Stimulated activated CD8-positive, alpha-beta memory T cell treated with anti-CD3 and anti-CD28 coated beads, Interleukin-7, amount 100 ng/mL, for 1 hour (primary cell): ENCODE results near the gene RBM33.
A peak's percentile ranks its signal among the peaks of the same experiment; 100 is the strongest.

Experiments used
- DNase-seq, 2 donors: peaks; one replicate each; pipeline ENCODE4 v3.0.0-alpha.2; 2020; ENCODE audit warnings: low read depth in 2 of 2

RBM33 gene

GRCh38 chr7:155725006-155725355 is 80.5 kb downstream of the RBM33 start:
- no peak for DNase-seq

GRCh38 chr7:155727616-155728015 is 83.2 kb downstream of the RBM33 start:
- DNase-seq: no peak

DNA sequence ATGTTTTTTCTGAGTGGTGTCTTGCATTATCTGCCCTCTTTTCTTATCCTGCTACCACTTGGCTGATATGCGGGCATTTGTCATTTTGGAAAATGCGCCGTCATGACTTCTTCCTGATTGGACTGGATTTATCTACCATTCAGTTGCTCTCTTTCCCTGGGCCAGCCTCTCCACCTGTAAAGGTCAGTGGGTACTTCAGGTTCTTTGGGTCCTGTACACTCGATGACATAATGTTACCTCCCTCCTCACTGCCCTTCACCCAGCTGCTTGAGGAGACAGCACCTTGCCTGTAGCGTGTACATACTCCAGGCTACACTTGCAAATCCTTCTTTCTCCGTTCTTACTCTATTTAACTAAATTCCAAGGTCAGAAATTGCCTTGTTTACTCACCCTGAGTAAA is 83.7 kb downstream of the RBM33 start:
- DNase-seq: no peak

DNA sequence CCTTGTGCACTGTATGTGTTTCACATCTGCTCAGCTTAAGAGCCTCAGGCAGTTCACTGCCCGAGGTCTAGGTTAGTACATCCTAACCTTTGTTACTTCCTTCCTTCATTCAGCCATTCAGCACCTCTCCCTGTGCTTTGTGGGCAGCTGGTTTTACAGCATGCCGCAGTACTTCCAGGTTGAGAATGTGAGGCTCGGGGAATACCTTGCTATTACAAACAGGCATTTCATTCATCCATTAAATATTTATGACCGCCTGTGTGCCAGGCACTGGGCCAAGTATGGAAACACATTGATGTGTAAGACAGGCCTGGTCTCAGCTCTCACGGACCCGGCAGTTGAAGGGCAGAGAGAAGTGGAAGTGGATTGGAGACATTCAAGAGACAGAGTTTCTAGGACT is 85.4 kb downstream of the RBM33 start:
- DNase-seq: no peak

DNA sequence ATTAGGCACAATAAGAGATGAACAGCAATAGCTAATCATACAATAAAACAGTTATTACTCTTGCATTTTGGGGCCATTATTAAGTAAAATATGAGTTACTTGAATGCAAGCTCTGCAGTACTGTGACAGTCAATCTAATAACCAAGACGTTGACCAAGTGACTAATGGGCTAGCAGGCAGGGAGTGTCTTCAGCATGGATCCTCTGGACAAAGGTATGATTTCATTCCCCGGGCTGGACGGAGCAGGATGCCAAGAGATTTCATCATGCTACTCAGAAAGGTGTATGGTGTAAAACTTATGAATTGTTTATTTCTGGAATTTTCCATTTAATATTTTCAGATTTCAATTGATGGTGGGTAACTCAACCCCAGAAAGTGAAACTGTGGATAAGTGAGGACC is 86.9 kb downstream of the RBM33 start:
- DNase-seq: no peak

- DNase-seq: no peak
These were observed 87.4 kb downstream of the RBM33 start for GRCh38 chr7:155731871-155732270.

DNA sequence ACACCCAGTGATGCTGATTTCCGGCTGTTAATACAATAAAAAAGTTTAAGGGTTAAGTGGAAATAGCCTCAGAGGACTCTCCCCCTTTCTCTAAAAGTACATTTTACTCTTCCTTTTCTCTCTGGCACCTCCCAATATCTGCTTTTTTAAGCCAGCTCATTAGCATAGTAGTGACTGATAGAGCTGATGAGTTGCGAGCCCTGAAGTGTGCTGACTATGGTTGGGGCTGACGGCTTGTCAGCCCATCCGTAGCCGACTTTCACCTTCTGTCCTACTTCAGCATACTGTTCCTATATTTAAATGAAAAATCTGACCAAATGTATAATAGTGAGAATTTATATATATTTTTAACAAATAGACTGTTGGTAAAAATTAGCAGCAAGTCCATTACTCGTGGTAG is 87.8 kb downstream of the RBM33 start:
- no peak for DNase-seq

GRCh38 chr7:155733582-155734444 is 89.4 kb downstream of the RBM33 start:
- DNase-seq: no peak

DNA sequence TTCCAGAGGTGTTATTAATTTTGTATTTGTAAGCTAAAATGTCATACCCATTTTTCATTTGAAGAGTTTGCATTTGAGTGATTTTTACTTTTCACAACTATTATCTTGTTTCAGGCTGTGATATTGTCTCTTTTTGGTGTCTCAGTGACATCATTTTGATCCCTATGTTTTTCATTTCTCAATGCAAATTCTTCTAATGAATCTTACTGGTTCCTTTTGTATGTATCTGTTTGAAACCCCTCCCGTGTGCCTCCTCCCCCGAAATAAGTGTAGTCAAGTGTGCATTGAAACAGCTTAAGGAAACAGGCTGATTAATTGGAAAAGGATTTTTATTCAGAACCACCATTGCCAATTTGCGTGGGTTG is 90.0 kb downstream of the RBM33 start:
- DNase-seq: no peak

DNA sequence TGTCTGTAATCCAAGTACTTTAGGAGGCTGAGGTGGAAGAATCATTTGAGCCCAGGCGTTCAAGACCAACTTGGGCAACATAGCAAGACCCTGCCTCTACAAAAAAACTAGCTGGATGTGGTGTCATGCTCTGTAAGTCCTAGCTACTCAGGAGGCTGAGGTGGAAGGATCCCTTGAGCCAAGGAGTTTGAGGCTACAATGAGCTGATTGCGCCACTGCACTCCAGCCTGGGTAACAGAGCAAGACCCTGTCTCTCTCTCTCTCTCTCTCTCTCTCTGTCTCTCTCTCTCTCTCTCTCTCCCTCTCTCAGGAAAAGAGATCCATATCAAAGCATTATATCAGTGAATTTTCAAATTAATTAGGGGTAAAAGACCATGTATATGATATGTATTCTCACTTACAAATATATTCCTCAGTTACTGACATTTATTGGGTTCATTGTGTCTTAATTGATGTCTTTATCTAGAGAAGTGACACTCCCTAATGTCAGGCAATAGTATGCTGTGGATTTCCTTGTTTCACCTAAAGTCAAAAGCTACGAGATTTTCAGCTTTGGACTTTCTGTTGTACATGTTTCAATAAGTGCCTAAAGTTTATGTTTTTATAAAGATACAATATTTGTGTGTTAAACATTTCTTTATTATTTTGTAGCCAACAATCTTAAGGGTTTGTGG is 91.1 kb downstream of the RBM33 start:
- DNase-seq: no peak

- no peak for DNase-seq
These were observed 93.1 kb downstream of the RBM33 start for GRCh38 chr7:155737590-155737989.

- no peak for DNase-seq
These were observed 93.6 kb downstream of the RBM33 start for GRCh38 chr7:155738104-155738503.

DNA sequence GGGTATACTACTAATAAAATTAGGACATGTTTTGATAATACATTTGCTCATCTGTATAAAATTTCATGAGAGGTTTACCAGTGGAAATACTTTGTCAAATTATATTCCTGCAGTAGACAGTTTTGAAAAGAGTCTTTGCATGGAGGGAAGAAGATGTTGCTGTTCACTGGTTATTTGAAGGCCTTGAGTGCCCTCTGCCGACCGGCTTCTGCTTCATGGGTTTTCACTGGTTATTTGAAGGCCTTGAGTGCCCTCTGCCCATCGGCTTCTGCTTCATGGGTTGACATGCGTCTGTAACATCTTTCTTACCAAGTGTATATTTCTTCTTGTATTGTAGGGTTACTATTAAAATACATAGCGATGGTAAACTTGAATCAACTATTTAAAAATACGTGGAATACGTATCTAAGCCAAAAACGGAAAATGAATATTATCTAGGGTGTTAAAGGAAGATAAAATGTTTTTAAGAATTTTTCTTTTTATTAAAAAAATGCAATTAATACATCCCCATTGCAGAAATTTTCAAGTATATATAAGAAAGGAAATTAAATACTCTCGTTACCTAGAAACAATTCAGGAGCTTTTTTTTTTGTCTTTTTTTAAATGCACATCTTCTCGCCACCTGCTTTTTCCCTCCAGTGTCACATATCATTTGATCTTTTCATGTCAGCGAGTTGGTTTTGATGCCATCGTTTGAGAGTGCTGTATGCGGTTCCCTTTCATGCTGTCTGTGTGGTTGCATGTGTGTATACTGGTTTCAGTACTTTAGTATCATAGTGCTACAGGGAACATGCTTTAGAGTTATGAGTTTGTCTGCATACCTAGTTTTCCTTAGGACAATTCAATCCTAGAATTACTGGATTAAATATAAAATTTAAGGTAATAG is 94.4 kb downstream of the RBM33 start:
- peak; percentile 17 to 34 for DNase-seq

DNA sequence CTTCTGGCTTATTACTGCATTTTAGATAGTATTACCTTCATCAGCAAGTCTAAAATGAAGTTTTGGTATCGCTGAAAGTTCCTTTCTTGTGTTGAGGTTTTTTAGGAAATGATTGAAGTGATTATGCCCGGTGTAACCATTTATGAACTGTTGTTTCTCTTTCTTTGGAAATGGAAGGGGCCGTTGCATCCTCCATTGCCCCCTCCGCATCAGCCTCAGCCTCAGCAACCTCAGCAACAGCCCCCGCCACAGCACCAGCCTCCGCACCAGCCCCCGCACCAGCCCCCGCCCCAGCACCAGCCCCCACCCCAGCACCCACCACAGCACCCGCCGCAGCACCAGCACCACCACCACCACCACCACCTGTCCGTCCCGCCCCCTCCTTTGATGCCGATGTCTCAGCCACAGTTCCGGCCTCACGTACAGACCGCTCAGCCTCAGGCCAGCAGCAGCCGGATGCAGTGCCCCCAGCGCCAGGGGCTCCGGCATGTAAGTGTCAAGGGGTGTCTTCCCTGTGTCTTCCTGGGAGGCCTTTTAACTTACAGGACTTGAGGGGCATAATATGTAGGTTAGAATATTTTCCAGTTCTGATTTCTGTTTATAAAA is 95.2 kb downstream of the RBM33 start:
- no peak for DNase-seq

GRCh38 chr7:155741082-155741481 is 96.6 kb downstream of the RBM33 start:
- DNase-seq: no peak

- no peak for DNase-seq
These were observed 97.3 kb downstream of the RBM33 start for GRCh38 chr7:155741805-155742204.

DNA sequence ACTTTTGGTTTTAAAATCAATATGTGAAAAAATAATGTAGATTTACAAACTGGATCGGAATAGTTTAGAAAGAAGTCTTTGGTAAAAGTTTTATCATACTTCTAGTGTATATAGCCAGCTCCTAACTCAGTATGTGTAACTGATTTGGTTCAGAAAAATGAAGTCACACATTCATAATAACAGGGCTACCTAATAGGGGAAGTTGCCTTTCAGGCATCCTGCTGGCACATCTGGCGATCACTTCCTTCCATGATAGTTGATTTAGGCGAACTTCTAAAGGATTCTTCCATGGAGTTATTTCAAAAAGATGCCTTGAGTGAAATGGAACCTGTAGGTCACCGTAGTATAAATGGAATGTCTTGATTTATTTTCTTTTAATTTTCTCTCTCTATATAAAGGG is 98.7 kb downstream of the RBM33 start:
- no peak for DNase-seq

DNA sequence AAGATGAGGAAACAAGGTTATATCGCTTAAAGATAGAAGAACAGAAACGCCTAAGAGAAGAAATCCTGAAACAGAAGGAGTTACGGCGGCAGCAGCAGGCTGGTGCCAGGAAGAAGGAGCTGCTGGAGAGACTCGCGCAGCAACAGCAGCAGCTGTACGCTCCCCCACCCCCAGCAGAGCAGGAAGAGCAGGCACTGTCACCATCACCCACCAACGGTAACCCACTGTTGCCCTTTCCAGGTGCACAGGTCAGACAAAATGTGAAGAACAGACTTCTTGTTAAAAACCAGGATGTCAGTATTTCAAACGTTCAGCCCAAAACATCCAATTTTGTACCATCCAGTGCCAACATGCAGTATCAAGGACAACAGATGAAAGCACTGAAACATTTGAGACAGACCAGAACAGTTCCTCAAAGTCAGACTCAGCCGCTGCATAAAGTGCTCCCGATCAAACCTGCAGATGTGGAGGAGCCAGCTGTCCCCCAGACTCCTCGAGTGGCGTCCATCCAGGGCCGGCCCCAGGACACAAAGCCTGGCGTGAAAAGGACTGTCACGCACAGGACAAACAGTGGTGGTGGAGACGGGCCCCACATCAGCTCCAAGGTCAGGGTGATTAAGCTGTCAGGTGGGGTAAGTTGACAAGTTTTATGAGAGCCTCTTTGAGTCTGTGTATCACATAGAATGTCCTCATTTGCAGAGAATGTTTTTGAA is 100.7 kb downstream of the RBM33 start:
- no peak for DNase-seq

- no peak for DNase-seq
These were observed 101.3 kb downstream of the RBM33 start for GRCh38 chr7:155745737-155746136.

DNA sequence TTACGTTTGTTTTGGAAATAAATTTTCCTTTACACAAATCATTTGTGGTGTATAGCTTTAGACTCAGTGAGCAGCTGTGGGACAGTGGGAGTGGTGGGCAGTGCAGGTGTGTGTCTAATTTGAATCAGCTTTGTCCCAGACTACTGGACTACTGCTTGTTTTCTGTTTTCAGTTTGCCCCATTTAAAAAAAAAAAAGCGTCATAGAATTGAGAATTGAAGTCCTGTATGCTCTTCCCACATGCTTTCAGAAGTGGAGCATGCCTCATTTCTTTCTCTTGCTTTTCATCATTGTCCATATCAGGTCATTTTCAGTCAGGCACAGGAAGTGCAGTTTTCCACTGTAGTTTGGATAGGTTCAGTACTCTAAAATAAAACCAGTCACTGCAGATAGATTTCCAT is 101.7 kb downstream of the RBM33 start:
- no peak for DNase-seq

DNA sequence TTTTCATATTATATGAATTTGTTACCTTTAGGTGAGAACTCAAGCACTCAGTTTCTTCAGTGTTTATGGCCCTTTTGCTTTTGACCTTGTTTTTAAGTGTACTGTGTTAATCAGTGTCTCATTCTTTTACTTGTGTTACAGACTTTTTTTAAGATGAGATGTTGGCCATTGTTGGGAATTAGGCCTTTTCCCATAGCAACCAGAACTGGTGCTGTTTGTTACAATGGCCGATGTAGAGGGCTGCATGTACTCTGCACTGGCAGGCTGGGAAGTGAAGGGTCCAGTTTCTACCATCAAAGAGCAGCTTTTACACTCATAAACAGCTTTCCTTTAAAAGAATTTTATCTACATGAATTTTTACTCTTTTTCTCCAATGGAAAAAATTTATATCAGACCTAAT is 102.7 kb downstream of the RBM33 start:
- DNase-seq: no peak
